Breast epithelium (tissue), 3 donors: ENCODE measurements around the gene FRMPD4.

Source experiments
- CTCF ChIP-seq, 3 donors: fragments of 450-650 bp; IDR thresholded peaks; one replicate each; pipeline ENCODE4 v1.5.1; 2016 to 2017; ENCODE audit warnings: antibody characterized with exemption in 3 of 3, mild to moderate bottlenecking in 3 of 3, moderate library complexity in 3 of 3
- POLR2A ChIP-seq: fragments of 450-650 bp; IDR thresholded peaks from one replicate; pipeline ENCODE4 v1.6.1; 2016; ENCODE audit warnings: antibody characterized with exemption, mild to moderate bottlenecking, moderate library complexity
- POLR2AphosphoS5 ChIP-seq, 3 donors: sonication (generic); formaldehyde crosslinking; IDR thresholded peaks; one replicate each; pipeline ENCODE4 v1.6.1; 2017; ENCODE audit warnings: antibody characterized with exemption in 3 of 3

DNA sequence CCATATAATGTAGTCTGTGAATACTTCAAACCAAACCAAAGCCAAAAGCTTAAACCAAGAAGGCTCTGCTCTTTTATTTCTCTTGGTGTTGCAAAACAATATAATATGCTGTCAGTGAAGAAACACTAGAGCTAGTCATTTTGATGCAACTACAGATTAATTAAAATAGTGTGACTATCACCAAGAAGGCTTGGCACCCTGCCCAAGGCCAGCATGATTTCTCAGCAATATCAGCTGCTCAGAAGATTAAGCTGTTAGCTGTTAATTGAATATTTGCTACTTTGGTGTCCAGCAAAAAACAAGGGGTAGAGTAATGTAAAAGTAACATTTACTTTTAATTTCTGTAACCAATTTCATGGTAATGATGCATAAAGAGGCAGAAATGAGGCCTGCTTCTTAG is 548.1 kb downstream of the FRMPD4 start:
- TF ChIP-seq CTCF (IDR thresholded peaks at IDR 0.05), result no peak
- TF ChIP-seq POLR2A, result no peak
- no peak for TF ChIP-seq POLR2AphosphoS5 (IDR thresholded peaks at IDR 0.05)
